Measurements from ENCODE around the gene COBL.

COBL gene

DNA sequence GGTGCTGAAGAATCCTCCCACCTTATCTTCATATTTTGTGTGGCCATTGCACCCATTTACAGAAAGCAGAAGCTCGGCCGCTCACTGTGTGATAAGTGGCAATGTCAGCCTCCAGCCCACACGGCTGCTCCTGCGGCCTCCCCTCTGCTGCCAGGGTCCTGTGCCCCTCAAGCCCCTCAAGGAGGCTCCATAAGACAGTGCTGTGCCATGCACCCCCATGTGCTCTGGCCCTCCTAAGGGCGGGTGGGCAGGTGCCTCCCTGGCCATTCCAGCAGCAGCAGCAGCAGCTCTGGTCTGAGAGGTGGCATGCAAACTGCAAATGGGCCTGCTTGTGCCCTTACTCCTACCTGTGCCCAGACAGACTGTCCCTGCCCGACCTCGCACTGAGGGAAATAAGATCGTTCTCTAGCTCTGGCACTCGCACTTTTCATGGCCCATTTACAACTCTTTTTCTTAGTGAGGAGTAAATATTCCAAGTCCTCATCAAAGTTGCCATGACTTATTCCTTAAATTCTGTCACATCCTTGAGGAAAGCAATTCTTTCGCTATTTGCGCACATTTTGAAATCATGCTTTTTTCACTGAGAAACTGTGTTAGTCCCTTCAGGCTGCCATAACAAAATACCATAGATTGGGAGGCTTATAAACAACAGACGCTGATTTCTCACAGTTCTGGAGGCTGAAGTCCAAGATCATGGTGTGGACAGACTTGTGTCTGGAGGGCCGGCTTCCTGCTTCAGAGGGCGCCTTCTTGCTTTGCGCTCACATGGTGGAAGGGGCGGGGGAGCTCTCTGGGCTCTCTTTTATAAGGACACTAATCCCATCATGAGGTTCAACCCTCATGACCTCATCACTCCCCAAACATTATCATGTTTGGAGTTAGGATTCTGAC lies 187.8 kb downstream of the COBL start:
- TF ChIP-seq, protein P1, sequence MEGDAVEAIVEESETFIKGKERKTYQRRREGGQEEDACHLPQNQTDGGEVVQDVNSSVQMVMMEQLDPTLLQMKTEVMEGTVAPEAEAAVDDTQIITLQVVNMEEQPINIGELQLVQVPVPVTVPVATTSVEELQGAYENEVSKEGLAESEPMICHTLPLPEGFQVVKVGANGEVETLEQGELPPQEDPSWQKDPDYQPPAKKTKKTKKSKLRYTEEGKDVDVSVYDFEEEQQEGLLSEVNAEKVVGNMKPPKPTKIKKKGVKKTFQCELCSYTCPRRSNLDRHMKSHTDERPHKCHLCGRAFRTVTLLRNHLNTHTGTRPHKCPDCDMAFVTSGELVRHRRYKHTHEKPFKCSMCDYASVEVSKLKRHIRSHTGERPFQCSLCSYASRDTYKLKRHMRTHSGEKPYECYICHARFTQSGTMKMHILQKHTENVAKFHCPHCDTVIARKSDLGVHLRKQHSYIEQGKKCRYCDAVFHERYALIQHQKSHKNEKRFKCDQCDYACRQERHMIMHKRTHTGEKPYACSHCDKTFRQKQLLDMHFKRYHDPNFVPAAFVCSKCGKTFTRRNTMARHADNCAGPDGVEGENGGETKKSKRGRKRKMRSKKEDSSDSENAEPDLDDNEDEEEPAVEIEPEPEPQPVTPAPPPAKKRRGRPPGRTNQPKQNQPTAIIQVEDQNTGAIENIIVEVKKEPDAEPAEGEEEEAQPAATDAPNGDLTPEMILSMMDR (IDR thresholded peaks at IDR 0.05; ENCODE audit: extremely low read depth, insufficient read depth, missing control alignments): no peak
- in situ Hi-C loops (cut with MboI; ENCODE audit: low pct_unique_long_range_greater_than_20kb, low sequenced_read_pairs, unreplicated experiment): no loop called here
- DNase-seq (ENCODE audit: low spot score): no peak

DNA sequence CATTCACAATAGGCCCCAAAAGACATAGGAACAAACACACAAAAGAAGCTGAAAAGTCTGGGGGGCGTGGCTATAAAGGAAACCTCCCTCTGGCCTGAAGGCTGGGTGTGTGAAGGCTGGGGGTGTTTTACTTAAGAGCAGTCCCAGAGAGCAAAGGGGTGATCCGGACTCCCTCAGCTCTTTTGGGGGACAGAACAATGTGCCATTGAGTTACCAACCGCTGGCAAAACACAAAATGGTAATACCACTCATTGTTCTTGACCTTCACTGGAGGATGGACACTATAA lies 189.0 kb downstream of the COBL start:
- no peak for DNase-seq (ENCODE audit: low spot score)
- in situ Hi-C loops (cut with MboI; ENCODE audit: low pct_unique_long_range_greater_than_20kb, low sequenced_read_pairs, unreplicated experiment): no loop called here
- TF ChIP-seq, protein P1 (IDR thresholded peaks at IDR 0.05; ENCODE audit: extremely low read depth, insufficient read depth, missing control alignments): no peak

DNA sequence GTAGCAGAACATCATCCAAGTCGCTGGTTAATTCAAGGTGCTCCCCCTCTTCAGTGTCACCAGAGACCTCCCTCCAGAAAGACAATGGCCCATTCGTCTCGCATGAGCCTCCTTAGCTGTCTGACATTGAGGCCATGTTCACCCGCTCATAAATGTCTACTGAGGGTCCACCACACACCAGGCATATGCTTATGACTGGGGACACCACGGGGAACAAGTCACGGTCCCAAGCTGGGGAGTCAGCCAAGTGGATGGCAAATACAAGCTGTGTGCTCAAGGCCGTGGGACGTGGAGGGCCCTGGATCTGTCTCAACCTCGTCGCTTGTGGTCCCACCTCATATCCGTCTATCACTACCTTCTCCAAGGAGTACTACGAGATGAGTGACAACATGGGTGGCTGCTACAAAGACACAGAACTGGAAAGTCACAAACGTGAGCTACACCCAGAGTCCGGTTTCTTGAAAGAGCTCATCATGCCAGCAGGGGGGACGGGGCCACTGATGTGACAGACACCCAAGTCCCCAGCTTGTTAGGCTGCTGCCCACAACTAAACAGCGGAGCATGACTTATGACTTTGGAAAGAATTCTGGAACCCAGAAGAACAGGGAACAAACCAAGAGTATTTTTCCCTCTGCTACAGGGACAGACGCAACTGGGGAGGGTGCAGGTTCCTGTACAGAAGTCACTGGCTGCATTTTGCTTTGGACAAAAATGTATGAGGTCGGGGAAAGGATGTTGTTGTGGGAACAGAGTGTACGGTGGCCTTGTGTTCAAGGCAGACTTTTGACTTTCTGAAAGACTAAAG lies 189.6 kb downstream of the COBL start:
- in situ Hi-C loops (cut with MboI; ENCODE audit: low pct_unique_long_range_greater_than_20kb, low sequenced_read_pairs, unreplicated experiment): no loop called here
- no peak for DNase-seq (ENCODE audit: low spot score)
- TF ChIP-seq, protein P1 (IDR thresholded peaks at IDR 0.05; ENCODE audit: extremely low read depth, insufficient read depth, missing control alignments): no peak

DNA sequence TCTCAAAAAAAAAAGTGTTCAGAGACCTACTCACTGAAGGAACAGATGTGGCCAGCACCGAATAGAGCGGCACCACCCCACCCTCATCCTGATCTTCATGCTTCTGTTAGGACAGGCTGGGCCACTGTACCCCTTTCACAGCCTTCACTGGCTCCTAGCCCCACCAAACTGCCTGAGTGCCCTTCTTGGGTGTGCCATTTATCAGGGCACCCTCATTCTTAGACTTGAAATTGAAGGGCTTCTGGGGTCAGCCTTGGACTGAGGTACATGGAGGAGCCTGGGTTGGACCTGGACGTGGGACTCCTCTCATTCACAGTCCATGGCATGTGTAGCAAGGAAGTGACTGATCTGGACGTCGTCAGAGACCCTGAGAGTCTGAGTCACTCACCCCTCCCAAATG lies 190.3 kb downstream of the COBL start:
- TF ChIP-seq, protein P1 (IDR thresholded peaks at IDR 0.05; ENCODE audit: extremely low read depth, insufficient read depth, missing control alignments): no peak
- DNase-seq (ENCODE audit: low spot score): no peak
- in situ Hi-C loops (cut with MboI; ENCODE audit: low pct_unique_long_range_greater_than_20kb, low sequenced_read_pairs, unreplicated experiment): no loop called here

DNA sequence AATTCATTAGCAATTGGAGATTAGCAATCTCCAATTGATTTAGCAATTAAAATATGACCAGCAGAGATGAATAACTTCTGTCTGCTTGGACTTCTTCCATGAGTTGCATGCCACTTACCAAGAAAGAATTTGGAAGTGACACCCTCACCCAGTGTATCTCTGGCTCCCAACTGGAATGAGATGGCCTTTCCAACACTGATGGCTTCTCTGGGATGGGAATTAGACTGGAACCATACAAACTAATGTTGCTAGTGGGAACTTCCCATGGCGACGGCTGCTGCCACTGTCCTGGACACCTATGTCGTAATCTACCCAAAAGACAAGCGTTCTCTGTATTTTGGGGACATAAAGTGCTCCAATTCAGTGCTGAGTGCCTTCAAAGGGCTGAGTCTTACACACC lies 192.3 kb downstream of the COBL start:
- TF ChIP-seq, protein P1 (IDR thresholded peaks at IDR 0.05; ENCODE audit: extremely low read depth, insufficient read depth, missing control alignments): no peak
- in situ Hi-C loops (cut with MboI; ENCODE audit: low pct_unique_long_range_greater_than_20kb, low sequenced_read_pairs, unreplicated experiment): no loop called here
- DNase-seq (ENCODE audit: low spot score): no peak

DNA sequence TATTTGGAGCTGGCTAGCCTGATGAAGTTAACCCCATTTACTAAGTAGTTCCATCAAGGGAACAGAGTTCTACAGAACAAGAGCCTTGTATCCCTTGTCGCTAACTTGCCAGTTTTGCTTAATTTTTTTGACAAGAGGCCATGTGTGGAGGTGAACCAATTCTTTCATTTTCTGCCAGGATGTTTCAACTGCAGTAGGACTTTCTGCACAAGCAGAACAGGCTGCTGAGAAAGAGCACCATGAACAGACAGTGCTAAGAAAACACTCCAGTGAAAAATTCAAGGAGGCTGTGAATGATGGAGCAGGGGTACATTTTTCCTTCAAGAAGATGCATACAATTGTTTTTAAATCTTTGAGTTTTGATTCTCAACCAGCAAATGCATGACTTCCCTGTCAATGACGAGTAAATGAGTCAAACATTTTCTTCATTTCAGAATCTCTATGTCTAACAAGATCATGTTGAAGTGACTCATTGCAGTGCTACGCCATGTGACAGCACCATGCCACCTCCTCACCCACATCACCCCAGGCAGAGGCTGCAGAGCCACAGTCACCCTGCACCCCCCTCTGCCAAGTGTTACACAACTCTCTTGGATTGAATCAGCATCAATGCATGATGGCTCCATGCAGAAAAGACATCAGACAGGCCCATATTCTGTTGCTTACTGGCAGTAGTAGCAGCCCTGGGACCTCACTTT lies 193.1 kb downstream of the COBL start:
- TF ChIP-seq, protein P1 (IDR thresholded peaks at IDR 0.05; ENCODE audit: extremely low read depth, insufficient read depth, missing control alignments): no peak
- in situ Hi-C loops (cut with MboI; ENCODE audit: low pct_unique_long_range_greater_than_20kb, low sequenced_read_pairs, unreplicated experiment): no loop called here
- no peak for DNase-seq (ENCODE audit: low spot score)
